Body of pancreas (tissue), 4 donors: ENCODE measurements around the gene CEP112. TPM values are rescaled to one million over a fixed set of nuclear protein-coding genes. Genes with fewer than 3 reads are reported as not detected.

Experiments used
- ATAC-seq: fragments of 150-250 bp; one replicate; pipeline ENCODE4 v1.9.1; 2016
- DNase-seq, 4 donors: peaks; one replicate each; pipeline ENCODE4 v3.0.0-alpha.2; 2019
- H3K27ac ChIP-seq, 4 donors: fragments of 200-600 bp; sonication (generic); 1 replicate in 3 of 4; 2 replicates in 1 of 4; pipeline versions ENCODE4 v1.5.1 to v1.6.1; 2016 to 2019; ENCODE audit warnings: mild to moderate bottlenecking in 1 of 4, mixed read lengths in 1 of 4, moderate library complexity in 1 of 4
- H3K27me3 ChIP-seq, 2 donors: fragments of 200-600 bp; sonication (generic); one replicate each; pipeline ENCODE4 v1.6.0; 2016; ENCODE audit warnings: mild to moderate bottlenecking in 1 of 2
- H3K36me3 ChIP-seq, 2 donors: fragments of 200-600 bp; sonication (generic); replicated peaks in 1 of 2; 2 replicates each; pipeline ENCODE4 v1.5.1; 2016; ENCODE audit warnings: low read depth in 2 of 2; ENCODE audit not compliant: insufficient read depth in 1 of 2
- H3K4me1 ChIP-seq: fragments of 200-600 bp; sonication (generic); one replicate; pipeline ENCODE4 v1.6.0; 2016
- H3K4me3 ChIP-seq, 2 donors: fragments of 200-600 bp; sonication (generic); 1 replicate in 1 of 2; 2 replicates in 1 of 2; pipeline ENCODE4 v1.5.1; 2016 to 2019
- H3K9me3 ChIP-seq, 3 donors: fragments of 200-600 bp; sonication (generic); 1 replicate in 2 of 3; 2 replicates in 1 of 3; pipeline ENCODE4 v1.5.1; 2016
- CTCF ChIP-seq, 7 experiments: fragments of 450-650 bp in 4 of 7; fragments of 200-600 bp in 3 of 7; sonication (generic) in 3 of 7; IDR thresholded peaks; one replicate each; pipeline ENCODE4 v1.5.1; 2016 to 2019; ENCODE audit warnings: antibody characterized with exemption in 7 of 7
- POLR2A ChIP-seq, 3 donors: fragments of 450-650 bp; IDR thresholded peaks; one replicate each; pipeline ENCODE4 v1.6.1; 2016; ENCODE audit warnings: antibody characterized with exemption in 3 of 3, mild to moderate bottlenecking in 2 of 3
- WGBS, 2 donors: methylation state at CpG; one replicate each; pipeline ENCODE4 v1.1.5; 2017; 5-methylcytosine and 5-hydroxymethylcytosine counted together
- intact Hi-C: fragments of 100-400 bp; cut with DNase I; formaldehyde crosslinking; loops from one replicate; pipeline ENCODE4 v1.15.1; 2023
- total RNA-seq, 2 donors: library from RNA; depleted of rRNA; stranded (reverse); fragments of >200 nt; gene quantifications; one replicate each; pipeline ENCODE4 v1.1.0, GENCODE V29; 2016

CEP112 gene
- total RNA-seq, 2 donors from 2014 or later, result 5.2 to 10.2 TPM

DNA sequence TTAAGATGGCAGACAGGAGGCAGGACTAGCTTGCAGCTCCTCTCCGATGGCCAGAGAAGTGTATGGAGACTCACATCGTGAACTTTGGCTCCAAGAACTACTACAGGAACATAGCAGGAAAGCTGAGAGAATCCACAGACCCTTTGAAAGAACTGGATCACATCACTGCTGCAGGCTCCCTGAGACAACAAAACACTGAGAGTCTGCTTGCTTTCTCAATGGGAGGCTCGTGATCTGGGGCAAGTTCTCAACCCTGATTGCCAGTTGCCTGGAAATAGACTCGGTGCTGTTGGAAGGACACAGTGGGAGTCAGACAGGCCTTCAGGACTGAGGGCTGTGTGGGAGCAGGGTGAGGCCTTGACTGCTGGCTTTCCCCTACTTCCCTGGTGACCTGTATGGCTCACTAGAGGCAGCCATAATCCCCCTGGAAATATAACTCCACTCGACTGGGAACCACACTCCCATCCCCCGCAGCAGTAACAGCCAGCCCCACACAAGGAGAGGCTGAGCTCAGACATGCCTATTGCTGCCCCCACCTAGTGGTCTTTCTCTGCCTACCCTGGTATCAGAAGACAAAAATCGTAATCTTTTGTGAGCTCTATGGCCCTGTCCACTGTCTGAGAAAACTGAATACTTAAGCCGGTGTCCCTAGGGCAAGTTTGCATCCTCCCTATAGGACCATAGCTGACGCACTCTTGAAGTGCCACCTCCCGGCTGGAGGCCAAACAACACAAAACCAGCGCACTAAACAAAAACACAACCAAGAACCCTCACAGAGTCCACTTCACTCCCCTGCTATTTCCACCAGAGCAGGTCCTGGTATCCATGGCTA is 238.4 kb downstream of the CEP112 start:
- H3K27ac ChIP-seq, result no peak overlapping the region
- DNase-seq (no peak), ATAC-seq (no peak)
- no peaks in the 10 kb centered on the region for H3K4me1 ChIP-seq
- intact Hi-C loops, result no loop called here
- no peaks in the 10 kb centered on the region for H3K27me3 ChIP-seq
- H3K9me3 ChIP-seq, result peaks cover 0 to 9% (median 0%) of the 10 kb centered on the region in 3 donors
- H3K36me3 ChIP-seq, result no peaks in the 10 kb centered on the region
- TF ChIP-seq POLR2A (IDR thresholded peaks at IDR 0.05), result no peak
- TF ChIP-seq CTCF (IDR thresholded peaks at IDR 0.05), result no peak
- 89 to 91% methylated on average over 10 to 11 of the region's 11 CpGs for WGBS, 2 donors
- H3K4me3 ChIP-seq, result no peak overlapping the region

GRCh38 chr17:65952586-65952985 is 239.3 kb downstream of the CEP112 start:
- intact Hi-C loops, result no loop called here
- TF ChIP-seq POLR2A (IDR thresholded peaks at IDR 0.05), result no peak
- no peak for TF ChIP-seq CTCF (IDR thresholded peaks at IDR 0.05)
- no peaks in the 10 kb centered on the region for H3K4me1 ChIP-seq
- no peaks in the 10 kb centered on the region for H3K27me3 ChIP-seq
- no peaks in the 10 kb centered on the region for H3K36me3 ChIP-seq
- 92 to 94% methylated on average over 1 of the region's 1 CpG for WGBS, 2 donors
- H3K9me3 ChIP-seq, result peaks cover 0 to 6% (median 0%) of the 10 kb centered on the region in 3 donors
- H3K4me3 ChIP-seq, result no peak overlapping the region
- no peak overlapping the region for H3K27ac ChIP-seq
- DNase-seq, result no peak
- ATAC-seq, result no peak

- Histone ChIP-seq H3K27me3 (no peaks in the 10 kb centered on the region), H3K4me1 (no peaks in the 10 kb centered on the region), H3K36me3 (no peaks in the 10 kb centered on the region), H3K27ac (no peak overlapping the region), H3K9me3 (peaks cover 0 to 6% (median 0%) of the 10 kb centered on the region in 3 donors), H3K4me3 (no peak overlapping the region)
- TF ChIP-seq POLR2A (IDR thresholded peaks at IDR 0.05) (no peak), CTCF (IDR thresholded peaks at IDR 0.05) (no peak)
- intact Hi-C loops, result no loop called here
- DNase-seq, result no peak
- ATAC-seq, result no peak
These were observed 239.9 kb downstream of the CEP112 start for GRCh38 chr17:65952015-65952414.

GRCh38 chr17:65947831-65948230 is 244.1 kb downstream of the CEP112 start:
- ATAC-seq (no peak), DNase-seq (no peak)
- 94 to 95% methylated on average over 2 of the region's 2 CpGs for WGBS, 2 donors
- H3K4me3 ChIP-seq, result no peak overlapping the region
- peaks cover 0 to 6% (median 0%) of the 10 kb centered on the region in 3 donors for H3K9me3 ChIP-seq
- TF ChIP-seq POLR2A (IDR thresholded peaks at IDR 0.05) (no peak), CTCF (IDR thresholded peaks at IDR 0.05) (no peak)
- no peaks in the 10 kb centered on the region for H3K36me3 ChIP-seq
- no peak overlapping the region for H3K27ac ChIP-seq
- intact Hi-C loops, result no loop called here
- no peaks in the 10 kb centered on the region for H3K4me1 ChIP-seq
- H3K27me3 ChIP-seq, result no peaks in the 10 kb centered on the region

DNA sequence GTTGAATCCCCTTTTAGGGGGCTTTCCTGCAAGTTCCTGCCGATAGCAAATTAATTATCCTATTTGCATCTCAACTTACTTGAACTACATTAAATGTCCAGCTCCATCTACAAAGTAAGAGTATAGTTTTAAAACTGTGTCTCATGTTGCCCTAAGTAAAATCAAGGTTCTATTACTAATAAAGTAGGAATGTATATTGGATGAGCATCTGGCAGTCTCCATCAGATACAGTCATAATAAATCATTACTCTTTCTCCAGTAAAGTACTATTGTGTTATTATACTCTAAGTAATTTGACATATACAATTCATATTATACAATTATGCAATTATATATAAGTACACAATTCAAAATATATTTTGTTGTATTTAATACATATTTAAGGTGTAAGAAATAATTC is 249.3 kb downstream of the CEP112 start:
- no peaks in the 10 kb centered on the region for H3K27me3 ChIP-seq
- H3K4me1 ChIP-seq, result no peaks in the 10 kb centered on the region
- TF ChIP-seq POLR2A (IDR thresholded peaks at IDR 0.05) (no peak), CTCF (IDR thresholded peaks at IDR 0.05) (no peak)
- H3K36me3 ChIP-seq, result no peaks in the 10 kb centered on the region
- ATAC-seq, result no peak
- H3K4me3 ChIP-seq, result no peak overlapping the region
- intact Hi-C loops, result no loop called here
- DNase-seq, result no peak
- H3K27ac ChIP-seq, result no peak overlapping the region
- 96 to 100% methylated on average over 1 of the region's 1 CpG for WGBS, 2 donors
- no peaks in the 10 kb centered on the region for H3K9me3 ChIP-seq
